Measurements from ENCODE around the gene PRKAG2.

The PRKAG2 gene

DNA sequence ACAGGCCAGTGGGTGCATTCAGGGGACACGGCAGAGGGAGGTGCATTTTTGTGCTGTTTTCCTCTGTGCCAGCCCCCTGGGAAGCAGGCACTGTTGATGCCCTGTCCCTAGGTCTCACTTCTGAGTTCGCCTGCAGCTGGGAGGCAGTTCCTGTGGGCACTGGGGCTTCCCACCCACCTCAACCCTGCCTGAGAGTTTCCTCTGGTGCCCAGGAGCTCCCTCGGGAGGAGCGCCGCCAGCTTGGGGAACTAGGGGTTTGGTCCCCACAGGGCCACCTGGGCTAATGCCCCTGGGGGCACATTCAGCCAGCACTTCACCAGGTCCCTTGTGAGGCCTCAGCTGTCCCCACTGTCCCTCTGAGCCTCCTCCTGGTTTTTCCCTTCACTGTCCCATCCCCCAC lies 179.0 kb downstream of the PRKAG2 start:
- Histone ChIP-seq H3K27ac (ENCODE audit: low read depth, low read length, poor library complexity, severe bottlenecking) (no peak overlapping the region), H3K4me3 (ENCODE audit: low read depth, low read length, poor library complexity, severe bottlenecking) (no peak overlapping the region), H3K9me2 (ENCODE audit: low read depth, low read length) (no peaks in the 10 kb centered on the region), H3F3A (ENCODE audit: insufficient read depth, low read length) (no peaks in the 10 kb centered on the region), H2AFZ (ENCODE audit: low read length) (no peak overlapping the region), H3K4me2 (ENCODE audit: low read length) (no peak overlapping the region), H3K79me2 (ENCODE audit: insufficient read depth, low read length) (no peaks in the 10 kb centered on the region), H3K9ac (ENCODE audit: low read length) (no peak overlapping the region), H3K27me3 (ENCODE audit: insufficient read depth, low read length) (peaks cover 6% of the 10 kb centered on the region), H3K36me3 (ENCODE audit: insufficient read depth, low read length) (no peaks in the 10 kb centered on the region), H3K4me1 (ENCODE audit: insufficient read depth, low read length, severe bottlenecking) (no peaks in the 10 kb centered on the region), H4K20me1 (ENCODE audit: insufficient read depth, low read length) (no peaks in the 10 kb centered on the region), H3K9me3 (ENCODE audit: low read length) (no peaks in the 10 kb centered on the region)
- TF ChIP-seq EZH2 (IDR thresholded peaks at IDR 0.05; ENCODE audit: borderline replicate concordance, low read length), result no peak
- TF ChIP-seq, protein P1, sequence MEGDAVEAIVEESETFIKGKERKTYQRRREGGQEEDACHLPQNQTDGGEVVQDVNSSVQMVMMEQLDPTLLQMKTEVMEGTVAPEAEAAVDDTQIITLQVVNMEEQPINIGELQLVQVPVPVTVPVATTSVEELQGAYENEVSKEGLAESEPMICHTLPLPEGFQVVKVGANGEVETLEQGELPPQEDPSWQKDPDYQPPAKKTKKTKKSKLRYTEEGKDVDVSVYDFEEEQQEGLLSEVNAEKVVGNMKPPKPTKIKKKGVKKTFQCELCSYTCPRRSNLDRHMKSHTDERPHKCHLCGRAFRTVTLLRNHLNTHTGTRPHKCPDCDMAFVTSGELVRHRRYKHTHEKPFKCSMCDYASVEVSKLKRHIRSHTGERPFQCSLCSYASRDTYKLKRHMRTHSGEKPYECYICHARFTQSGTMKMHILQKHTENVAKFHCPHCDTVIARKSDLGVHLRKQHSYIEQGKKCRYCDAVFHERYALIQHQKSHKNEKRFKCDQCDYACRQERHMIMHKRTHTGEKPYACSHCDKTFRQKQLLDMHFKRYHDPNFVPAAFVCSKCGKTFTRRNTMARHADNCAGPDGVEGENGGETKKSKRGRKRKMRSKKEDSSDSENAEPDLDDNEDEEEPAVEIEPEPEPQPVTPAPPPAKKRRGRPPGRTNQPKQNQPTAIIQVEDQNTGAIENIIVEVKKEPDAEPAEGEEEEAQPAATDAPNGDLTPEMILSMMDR (IDR thresholded peaks at IDR 0.05; ENCODE audit: low read length), result no peak

DNA sequence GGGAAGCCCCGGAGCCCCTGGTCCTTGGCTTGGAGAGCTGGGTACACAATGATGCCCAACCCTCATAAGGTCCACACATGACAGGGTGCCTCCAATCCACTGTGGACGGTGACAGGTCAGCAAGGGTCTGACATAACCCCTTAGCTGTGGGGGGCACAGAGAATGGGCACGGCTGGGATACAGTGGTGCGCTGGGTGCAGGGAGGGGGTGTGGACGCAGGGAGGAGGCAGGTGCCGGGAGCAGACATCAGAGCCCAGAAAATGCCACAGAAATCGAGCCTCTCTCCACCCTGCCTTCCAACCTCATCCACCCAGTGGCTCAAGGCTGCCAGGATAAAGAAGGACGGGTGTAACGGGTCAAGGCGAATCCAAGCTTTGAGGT lies 179.4 kb downstream of the PRKAG2 start:
- TF ChIP-seq, protein P1 (IDR thresholded peaks at IDR 0.05; ENCODE audit: low read length), result no peak
- TF ChIP-seq EZH2 (IDR thresholded peaks at IDR 0.05; ENCODE audit: borderline replicate concordance, low read length), result no peak
- no peak overlapping the region for H3K27ac ChIP-seq (ENCODE audit: low read depth, low read length, poor library complexity, severe bottlenecking)

DNA sequence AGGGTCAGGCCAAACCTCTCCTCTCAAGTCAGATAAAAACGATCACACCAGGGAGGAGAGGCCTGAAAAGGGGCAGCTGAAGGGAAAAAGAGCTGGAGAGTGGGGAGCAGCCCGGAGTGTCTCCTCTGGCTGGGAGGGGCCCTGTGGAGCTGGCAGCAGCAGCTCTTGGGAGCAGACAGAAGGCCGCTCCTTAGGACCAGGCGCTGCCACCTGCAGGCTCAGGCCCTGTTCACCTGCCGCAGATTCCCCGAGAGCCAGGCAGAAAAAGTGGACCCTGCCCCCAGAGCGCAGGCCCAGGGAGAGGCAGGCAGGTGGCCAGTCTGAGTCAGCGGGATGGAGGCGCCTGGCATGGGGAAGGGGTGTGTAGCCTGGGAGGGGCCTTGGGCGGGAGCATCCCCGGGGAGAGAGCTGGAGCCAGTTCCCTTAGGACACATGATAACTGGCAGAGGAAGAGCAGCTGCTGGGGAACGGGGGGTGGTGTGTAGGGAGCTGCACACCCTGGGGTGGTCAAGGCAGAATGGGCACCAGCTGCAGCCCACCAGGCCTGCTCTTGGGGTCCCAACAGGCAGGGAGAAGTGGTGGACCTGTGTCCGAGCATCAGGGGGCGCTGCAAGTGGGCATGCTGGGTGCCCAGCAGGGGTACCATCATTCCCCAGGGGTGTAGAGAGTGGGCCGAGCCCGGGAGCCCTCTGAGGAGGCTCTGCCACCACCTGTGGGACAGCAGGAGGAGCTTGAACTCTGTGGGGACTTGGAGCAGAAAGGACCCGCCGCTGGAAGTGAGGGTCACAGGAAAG lies 180.0 kb downstream of the PRKAG2 start:
- peaks cover 6% of the 10 kb centered on the region for H3K27me3 ChIP-seq (ENCODE audit: insufficient read depth, low read length)
- no peak overlapping the region for H2AFZ ChIP-seq (ENCODE audit: low read length)
- no peaks in the 10 kb centered on the region for H3K9me3 ChIP-seq (ENCODE audit: low read length)
- no peak overlapping the region for H3K4me3 ChIP-seq (ENCODE audit: low read depth, low read length, poor library complexity, severe bottlenecking)
- TF ChIP-seq, protein P1 (IDR thresholded peaks at IDR 0.05; ENCODE audit: low read length), result no peak
- TF ChIP-seq EZH2 (IDR thresholded peaks at IDR 0.05; ENCODE audit: borderline replicate concordance, low read length), result no peak
- H3K36me3 ChIP-seq (ENCODE audit: insufficient read depth, low read length), result no peaks in the 10 kb centered on the region
- H3K4me1 ChIP-seq (ENCODE audit: insufficient read depth, low read length, severe bottlenecking), result no peaks in the 10 kb centered on the region
- H3K27ac ChIP-seq (ENCODE audit: low read depth, low read length, poor library complexity, severe bottlenecking), result no peak overlapping the region
- H3K79me2 ChIP-seq (ENCODE audit: insufficient read depth, low read length), result no peaks in the 10 kb centered on the region
- no peak overlapping the region for H3K9ac ChIP-seq (ENCODE audit: low read length)
- H4K20me1 ChIP-seq (ENCODE audit: insufficient read depth, low read length), result no peaks in the 10 kb centered on the region
- H3K9me2 ChIP-seq (ENCODE audit: low read depth, low read length), result no peaks in the 10 kb centered on the region
- no peaks in the 10 kb centered on the region for H3F3A ChIP-seq (ENCODE audit: insufficient read depth, low read length)
- H3K4me2 ChIP-seq (ENCODE audit: low read length), result no peak overlapping the region

More for the DNA sequence above, 179.4 kb downstream of the PRKAG2 start:
- no peak overlapping the region for H2AFZ ChIP-seq (ENCODE audit: low read length)
- H3K4me3 ChIP-seq (ENCODE audit: low read depth, low read length, poor library complexity, severe bottlenecking), result no peak overlapping the region
- H3K9ac ChIP-seq (ENCODE audit: low read length), result no peak overlapping the region
- no peaks in the 10 kb centered on the region for H3K4me1 ChIP-seq (ENCODE audit: insufficient read depth, low read length, severe bottlenecking)
- H4K20me1 ChIP-seq (ENCODE audit: insufficient read depth, low read length), result no peaks in the 10 kb centered on the region
- H3K9me2 ChIP-seq (ENCODE audit: low read depth, low read length), result no peaks in the 10 kb centered on the region
- H3K36me3 ChIP-seq (ENCODE audit: insufficient read depth, low read length), result no peaks in the 10 kb centered on the region
- no peaks in the 10 kb centered on the region for H3F3A ChIP-seq (ENCODE audit: insufficient read depth, low read length)
- H3K9me3 ChIP-seq (ENCODE audit: low read length), result no peaks in the 10 kb centered on the region
- H3K79me2 ChIP-seq (ENCODE audit: insufficient read depth, low read length), result no peaks in the 10 kb centered on the region
- peaks cover 6% of the 10 kb centered on the region for H3K27me3 ChIP-seq (ENCODE audit: insufficient read depth, low read length)
- H3K4me2 ChIP-seq (ENCODE audit: low read length), result no peak overlapping the region

Measured in OCI-LY1 (cell line).